PC-3 (cell line): ENCODE results near the gene SVIL. TPM values are rescaled to one million over a fixed set of nuclear protein-coding genes. Genes with fewer than 3 reads are reported as not detected.

Experiments used
- ATAC-seq: fragments of 200-7000 bp; cut with Tn5 transposase; 2 replicates; pipeline ENCODE4 v1.9.1; 2020; ENCODE audit warnings: mild to moderate bottlenecking, moderate library complexity
- BruUV-seq: library from RNA; stranded (reverse); fragments of 400-500 nt; replicated peaks from 2 replicates; lab custom pipeline; 2021; lab: Mats Ljungman, UMichigan
- CTCF ChIA-PET: fragments of 300-600 bp; sonication (Branson Sonifier 250); formaldehyde crosslinking; loops from one replicate; lab custom pipeline; 2022; ENCODE audit warnings: antibody characterized with exemption; lab: Charles Lee
- POLR2A ChIA-PET: fragments of 300-600 bp; sonication (Branson Sonifier 250); formaldehyde crosslinking; loops from one replicate; lab custom pipeline; 2022; ENCODE audit warnings: antibody characterized with exemption; ENCODE audit not compliant: unreplicated experiment; lab: Charles Lee
- DNase-seq: peaks from one replicate; pipeline ENCODE4 v3.0.0-alpha.2; 2015
- H2AFZ ChIP-seq: fragments of 300-600 bp; sonication (generic); 2 replicates; pipeline ENCODE4 v1.6.0; 2016; ENCODE audit warnings: antibody characterized with exemption, low read length
- H3F3A ChIP-seq: fragments of 300-600 bp; sonication (generic); one replicate; pipeline ENCODE4 v1.6.0; 2017; ENCODE audit warnings: antibody characterized with exemption, low read length, control low read depth, mild to moderate bottlenecking; ENCODE audit not compliant: unreplicated experiment
- H3K27ac ChIP-seq: fragments of 300-600 bp; sonication (generic); 2 replicates; pipeline ENCODE4 v1.5.1; 2016; ENCODE audit warnings: mild to moderate bottlenecking, low read length
- H3K27me3 ChIP-seq: fragments of 300-600 bp; sonication (generic); 2 replicates; pipeline ENCODE4 v1.6.1; 2016; ENCODE audit warnings: low read length, mixed read lengths
- H3K36me3 ChIP-seq: fragments of 300-600 bp; sonication (generic); 2 replicates; pipeline ENCODE4 v1.6.1; 2016; ENCODE audit warnings: low read depth, mixed run types, low read length, mixed read lengths
- H3K4me1 ChIP-seq: fragments of 300-600 bp; sonication (generic); 2 replicates; pipeline ENCODE4 v1.5.1; 2016; ENCODE audit warnings: low read length; ENCODE audit not compliant: insufficient read depth
- H3K4me2 ChIP-seq: fragments of 300-600 bp; sonication (generic); 2 replicates; pipeline ENCODE4 v1.6.0; 2016; ENCODE audit warnings: low read length
- H3K4me3 ChIP-seq: fragments of 300-600 bp; sonication (generic); 2 replicates; pipeline ENCODE4 v1.5.1; 2016; ENCODE audit warnings: mild to moderate bottlenecking, low read length, mixed read lengths
- H3K79me2 ChIP-seq: fragments of 300-600 bp; sonication (generic); 2 replicates; pipeline ENCODE4 v1.6.1; 2017; ENCODE audit warnings: low read length, mixed read lengths
- H3K9ac ChIP-seq: fragments of 300-600 bp; sonication (generic); 2 replicates; pipeline ENCODE4 v1.6.0; 2016; ENCODE audit warnings: mild to moderate bottlenecking, low read length
- H3K9me2 ChIP-seq: fragments of 300-600 bp; sonication (generic); replicated peaks from 2 replicates; pipeline ENCODE4 v1.6.1; 2016; ENCODE audit warnings: mixed run types, low read length, mixed read lengths
- H3K9me3 ChIP-seq: fragments of 300-600 bp; sonication (generic); 2 replicates; pipeline ENCODE4 v1.6.1; 2016; ENCODE audit warnings: low read length, mixed read lengths
- H4K20me1 ChIP-seq: fragments of 300-600 bp; sonication (generic); 2 replicates; pipeline ENCODE4 v1.6.1; 2016; ENCODE audit warnings: low read length, mixed read lengths
- CTCF ChIP-seq: fragments of 300-600 bp; sonication (generic); conservative IDR thresholded peaks from 2 replicates; pipeline ENCODE4 v1.5.1; 2017; ENCODE audit warnings: antibody characterized with exemption, low read depth, mild to moderate bottlenecking, low read length
- EZH2 ChIP-seq: fragments of 300-600 bp; sonication (generic); IDR thresholded peaks from one replicate; pipeline ENCODE4 v1.6.1; 2017; ENCODE audit warnings: antibody characterized with exemption, mild to moderate bottlenecking, low read length; ENCODE audit not compliant: unreplicated experiment
- EZH2phosphoT487 ChIP-seq: fragments of 300-600 bp; sonication (generic); IDR thresholded peaks from 2 replicates; pipeline ENCODE4 v1.6.1; 2018; ENCODE audit warnings: mild to moderate bottlenecking, antibody characterized with exemption, low read length, borderline replicate concordance
- intact Hi-C: fragments of 100-400 bp; cut with micrococcal nuclease; formaldehyde crosslinking; loops from 2 replicates; pipeline ENCODE4 v1.9.0; 2023
- total RNA-seq: library from RNA; depleted of rRNA; stranded (reverse); fragments of >200 nt; gene quantifications from 2 replicates; pipeline ENCODE4 v1.2.3, GENCODE V29; 2014

SVIL gene
- total RNA-seq, 1 experiment from 2014 or later: 19.2 TPM

GRCh38 chr10:29608476-29609301 lies 26.1 kb downstream of the SVIL start:
- intact Hi-C loops: no loop called here
- Histone ChIP-seq H3K9ac (no peak overlapping the region), H3F3A (no peaks in the 10 kb centered on the region), H2AFZ (no peak overlapping the region), H3K27me3 (no peaks in the 10 kb centered on the region), H3K9me3 (no peaks in the 10 kb centered on the region), H3K4me2 (no peak overlapping the region), H3K36me3 (no peaks in the 10 kb centered on the region), H4K20me1 (no peaks in the 10 kb centered on the region), H3K79me2 (no peaks in the 10 kb centered on the region), H3K9me2 (no peaks in the 10 kb centered on the region), H3K4me1 (no peaks in the 10 kb centered on the region), H3K27ac (no peak overlapping the region), H3K4me3 (no peak overlapping the region)
- DNase-seq: no peak
- no peak for ATAC-seq
- ChIA-PET CTCF (no interaction called here), POLR2A (no interaction called here)
- BruUV-seq: no TSS peak
- TF ChIP-seq CTCF (no peak), EZH2phosphoT487 (no peak)

DNA sequence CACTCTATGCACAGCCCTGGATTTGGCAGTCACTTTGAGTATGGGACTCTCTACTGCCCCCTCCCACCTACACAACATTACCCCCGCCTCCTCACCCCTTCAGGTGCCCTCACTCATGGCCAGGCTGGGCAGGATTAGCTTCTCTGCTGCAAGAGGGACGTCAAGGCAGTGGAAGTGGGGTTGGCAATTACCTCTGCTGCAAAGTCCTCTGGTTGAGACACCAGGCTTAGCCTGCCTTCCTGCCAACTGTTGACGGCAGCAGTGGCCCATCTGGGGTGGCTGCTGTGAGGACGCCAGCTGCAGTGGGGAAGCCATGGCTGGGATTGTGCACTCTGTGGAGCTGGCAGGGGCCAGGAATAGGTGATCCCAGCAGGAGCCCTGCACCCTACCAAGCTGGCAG lies 26.7 kb downstream of the SVIL start:
- ChIA-PET CTCF (no interaction called here), POLR2A (no interaction called here)
- no peak overlapping the region for H3K9ac ChIP-seq

More for the DNA sequence above, 26.7 kb downstream of the SVIL start:
- no peaks in the 10 kb centered on the region for H3K79me2 ChIP-seq
- H3K9me3 ChIP-seq: no peaks in the 10 kb centered on the region
- H3K4me1 ChIP-seq: no peaks in the 10 kb centered on the region
- H3K4me2 ChIP-seq: no peak overlapping the region
- H4K20me1 ChIP-seq: no peaks in the 10 kb centered on the region
- H3K9me2 ChIP-seq: no peaks in the 10 kb centered on the region
- no peaks in the 10 kb centered on the region for H3K36me3 ChIP-seq
- H3K27me3 ChIP-seq: no peaks in the 10 kb centered on the region
- H2AFZ ChIP-seq: no peak overlapping the region
- ATAC-seq: no peak
- no peak overlapping the region for H3K4me3 ChIP-seq
- BruUV-seq: no TSS peak
- H3K27ac ChIP-seq: no peak overlapping the region
- H3F3A ChIP-seq: no peaks in the 10 kb centered on the region
- intact Hi-C loops: no loop called here
- no peak for DNase-seq
- TF ChIP-seq EZH2phosphoT487 (no peak), EZH2 (no peak), CTCF (no peak)
